Vagina (tissue), 2 donors: ENCODE data around the gene MAN2A2.

Source experiments
- POLR2AphosphoS5 ChIP-seq, 2 donors: sonication (generic); formaldehyde crosslinking; IDR thresholded peaks; one replicate each; pipeline ENCODE4 v1.9.0; 2017; ENCODE audit warnings: antibody characterized with exemption in 2 of 2, mild to moderate bottlenecking in 2 of 2, low read depth in 1 of 2; ENCODE audit not compliant: insufficient read depth in 1 of 2
- TF ChIP-seq, protein P1 (sequence below), 3 experiments: fragments of 450-650 bp in 2 of 3; fragments of 200-600 bp in 1 of 3; sonication (generic) in 1 of 3; IDR thresholded peaks; one replicate each; pipeline ENCODE4 v1.5.1; 2017 to 2019; ENCODE audit warnings: antibody characterized with exemption in 3 of 3, mild to moderate bottlenecking in 2 of 3, moderate library complexity in 2 of 3

DNA sequence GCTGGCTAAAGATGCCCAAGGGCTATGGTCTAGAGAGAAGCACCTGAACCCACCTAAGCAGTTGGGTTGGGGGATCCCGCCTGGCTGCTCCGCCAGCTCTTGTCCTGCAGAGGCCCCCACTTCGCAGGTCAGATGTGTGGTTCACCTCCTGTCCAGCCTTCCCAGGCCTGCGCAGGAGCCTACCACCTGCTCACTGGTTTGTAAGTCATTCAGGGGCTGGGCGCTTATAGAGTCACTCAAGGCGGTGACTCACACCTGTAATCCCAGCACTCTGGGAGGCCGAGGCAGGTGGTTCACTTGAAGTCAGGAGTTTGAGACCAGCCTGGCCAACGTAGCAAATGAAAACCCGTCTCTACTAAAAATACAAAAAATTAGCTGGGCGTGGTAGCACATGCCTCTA is 38.6 kb upstream of the MAN2A2 start:
- TF ChIP-seq, protein P1, sequence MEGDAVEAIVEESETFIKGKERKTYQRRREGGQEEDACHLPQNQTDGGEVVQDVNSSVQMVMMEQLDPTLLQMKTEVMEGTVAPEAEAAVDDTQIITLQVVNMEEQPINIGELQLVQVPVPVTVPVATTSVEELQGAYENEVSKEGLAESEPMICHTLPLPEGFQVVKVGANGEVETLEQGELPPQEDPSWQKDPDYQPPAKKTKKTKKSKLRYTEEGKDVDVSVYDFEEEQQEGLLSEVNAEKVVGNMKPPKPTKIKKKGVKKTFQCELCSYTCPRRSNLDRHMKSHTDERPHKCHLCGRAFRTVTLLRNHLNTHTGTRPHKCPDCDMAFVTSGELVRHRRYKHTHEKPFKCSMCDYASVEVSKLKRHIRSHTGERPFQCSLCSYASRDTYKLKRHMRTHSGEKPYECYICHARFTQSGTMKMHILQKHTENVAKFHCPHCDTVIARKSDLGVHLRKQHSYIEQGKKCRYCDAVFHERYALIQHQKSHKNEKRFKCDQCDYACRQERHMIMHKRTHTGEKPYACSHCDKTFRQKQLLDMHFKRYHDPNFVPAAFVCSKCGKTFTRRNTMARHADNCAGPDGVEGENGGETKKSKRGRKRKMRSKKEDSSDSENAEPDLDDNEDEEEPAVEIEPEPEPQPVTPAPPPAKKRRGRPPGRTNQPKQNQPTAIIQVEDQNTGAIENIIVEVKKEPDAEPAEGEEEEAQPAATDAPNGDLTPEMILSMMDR (IDR thresholded peaks at IDR 0.05), result no peak
- TF ChIP-seq POLR2AphosphoS5 (IDR thresholded peaks at IDR 0.05; ENCODE audit: insufficient read depth in 1 of 2, low read depth in 1 of 2), result no peak
